GM20431 (cell line): ENCODE results near the gene NALF2.

ENCODE experiments used
- in situ Hi-C: fragments of 300-500 bp; cut with MseI, MboI; formaldehyde crosslinking; loops from one replicate; pipeline ENCODE4 v1.15.0; 2020; ENCODE audit warnings: low sequenced_read_pairs; ENCODE audit not compliant: unreplicated experiment

NALF2 gene

GRCh38 chrX:69503782-69504625 lies at the start of gene NALF2:
NALF2 (plus strand) TSS chrX:69504326; CDS start chrX:69505283, 957 bp downstream.
- in situ Hi-C loops, result no loop called here

GRCh38 chrX:69457756-69458155 lies 46.4 kb upstream of the NALF2 start:
- in situ Hi-C loops, result no loop called here

- in situ Hi-C loops, result no loop called here
These were observed 37.6 kb upstream of the NALF2 start for GRCh38 chrX:69466546-69466945.

GRCh38 chrX:69469975-69470374 lies 34.2 kb upstream of the NALF2 start:
- in situ Hi-C loops, result no loop called here

GRCh38 chrX:69489625-69490024 lies 14.5 kb upstream of the NALF2 start:
- in situ Hi-C loops, result no loop called here

- in situ Hi-C loops, result no loop called here
These were observed 10.9 kb upstream of the NALF2 start for GRCh38 chrX:69493193-69493592.

- in situ Hi-C loops, result no loop called here
These were observed 10.4 kb upstream of the NALF2 start for GRCh38 chrX:69493766-69494165.

- in situ Hi-C loops, result no loop called here
These were observed 7.9 kb upstream of the NALF2 start for GRCh38 chrX:69496183-69496582.

GRCh38 chrX:69501429-69501828 lies 2.7 kb upstream of the NALF2 start:
- in situ Hi-C loops, result no loop called here

GRCh38 chrX:69503228-69503781 lies 821 bp upstream of the NALF2 start:
- in situ Hi-C loops, result no loop called here

- in situ Hi-C loops, result no loop called here
These were observed 793 bp downstream of the NALF2 start for GRCh38 chrX:69504626-69505612.

- in situ Hi-C loops, result no loop called here
These were observed 1.9 kb downstream of the NALF2 start for GRCh38 chrX:69505772-69506616.

- in situ Hi-C loops, result no loop called here
These were observed 2.7 kb downstream of the NALF2 start for GRCh38 chrX:69506617-69507499.

- in situ Hi-C loops, result no loop called here
These were observed 3.3 kb downstream of the NALF2 start for GRCh38 chrX:69507500-69507789.

GRCh38 chrX:69508610-69509009 lies 4.5 kb downstream of the NALF2 start:
- in situ Hi-C loops, result no loop called here

- in situ Hi-C loops, result no loop called here
These were observed 6.1 kb downstream of the NALF2 start for GRCh38 chrX:69510137-69510715.

GRCh38 chrX:69510914-69511513 lies 6.9 kb downstream of the NALF2 start:
- in situ Hi-C loops, result no loop called here

- in situ Hi-C loops, result no loop called here
These were observed 17.9 kb downstream of the NALF2 start for GRCh38 chrX:69522052-69522451.
